NCI-H2196 treated with DMSO at 0.1 percent for 48 hours (cell line): ENCODE results near the gene SLC26A8.
A peak's percentile ranks its signal among the peaks of the same experiment; 100 is the strongest.
"Not testable (repeated sequence)": the region's sequence is repeated elsewhere in the genome, so short reads cannot be mapped to it uniquely, and the experiment has no call there.

Source experiments
- DNase-seq: peaks from one replicate; lab custom pipeline; 2025; ENCODE audit not compliant: unreplicated experiment; lab: John Stamatoyannopoulos, UW

SLC26A8 gene

DNA sequence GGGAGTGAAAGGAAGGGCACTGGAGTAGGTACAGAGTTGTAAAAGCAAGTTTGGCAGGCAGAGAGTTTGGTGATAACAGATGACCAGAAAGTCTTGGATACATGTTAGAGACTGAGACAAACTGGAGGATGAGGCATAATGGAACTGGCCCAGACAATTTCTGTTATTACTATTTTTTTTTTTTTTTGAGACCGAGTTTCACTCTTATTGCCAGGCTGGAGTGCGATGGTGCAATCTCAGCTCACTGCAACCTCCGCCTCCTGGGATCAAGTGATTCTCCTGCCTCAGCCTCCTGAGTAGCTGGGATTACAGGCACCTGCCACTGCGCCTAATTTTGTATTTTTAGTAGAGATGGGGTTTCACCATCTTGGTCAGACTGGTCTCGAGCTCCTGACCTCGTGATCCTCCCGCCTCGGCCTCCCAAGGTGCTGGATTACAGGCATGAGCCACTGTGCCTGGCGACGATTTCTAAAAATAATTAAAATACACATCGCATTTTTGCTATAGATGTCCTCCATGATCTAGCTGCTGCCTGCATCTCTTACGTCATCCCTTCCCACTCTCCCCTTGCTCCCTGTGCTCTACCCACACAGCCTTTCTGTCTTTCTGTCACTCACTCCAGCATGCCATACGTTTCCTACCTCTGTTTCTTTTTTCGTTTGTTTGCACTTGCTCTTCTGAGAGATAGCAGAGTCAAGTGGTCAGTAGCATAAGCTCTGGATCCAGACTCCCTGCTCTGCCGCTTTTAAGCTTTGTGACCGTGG, 26.7 kb upstream of the SLC26A8 start:
- no peak for DNase-seq

DNA sequence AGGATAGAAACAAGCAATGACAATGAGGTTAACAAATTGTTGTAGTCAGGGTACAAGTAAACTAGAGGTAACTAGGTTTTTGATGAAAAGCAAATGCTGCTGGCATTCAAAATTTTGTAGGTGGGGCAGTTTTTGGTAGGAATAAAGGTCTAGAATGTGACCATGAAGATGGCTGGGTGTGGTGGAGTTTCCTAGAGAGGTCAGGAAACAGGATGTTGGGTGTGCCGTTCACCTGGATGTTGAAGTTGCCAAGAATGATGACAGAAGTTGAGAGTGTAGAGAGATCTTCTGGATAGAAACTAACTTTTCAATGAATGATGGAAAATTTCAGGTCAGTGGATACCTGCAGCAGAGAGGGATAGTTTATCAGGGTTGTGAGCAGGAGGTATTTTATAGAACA, 25.9 kb upstream of the SLC26A8 start:
- no peak for DNase-seq

DNA sequence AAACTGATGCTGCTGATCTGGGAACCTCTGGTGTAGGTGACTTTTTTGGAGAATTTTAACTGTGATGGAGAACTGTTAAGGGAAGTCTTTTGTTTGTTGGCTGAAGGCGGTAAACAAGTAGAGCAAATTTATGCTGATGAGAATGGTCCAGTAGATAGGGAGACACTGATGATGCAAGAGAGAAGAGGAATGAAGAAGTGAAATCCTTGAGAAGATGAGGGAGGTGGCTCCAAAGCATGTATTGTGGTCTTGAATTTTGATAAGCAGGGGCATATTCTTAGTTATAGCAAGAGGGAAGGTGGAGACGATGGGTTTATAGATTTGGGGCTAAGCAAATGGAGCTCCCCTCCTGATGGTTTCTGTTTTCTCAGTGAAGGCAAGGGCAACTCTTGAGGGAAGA, 25.1 kb upstream of the SLC26A8 start:
- DNase-seq, result no peak

DNA sequence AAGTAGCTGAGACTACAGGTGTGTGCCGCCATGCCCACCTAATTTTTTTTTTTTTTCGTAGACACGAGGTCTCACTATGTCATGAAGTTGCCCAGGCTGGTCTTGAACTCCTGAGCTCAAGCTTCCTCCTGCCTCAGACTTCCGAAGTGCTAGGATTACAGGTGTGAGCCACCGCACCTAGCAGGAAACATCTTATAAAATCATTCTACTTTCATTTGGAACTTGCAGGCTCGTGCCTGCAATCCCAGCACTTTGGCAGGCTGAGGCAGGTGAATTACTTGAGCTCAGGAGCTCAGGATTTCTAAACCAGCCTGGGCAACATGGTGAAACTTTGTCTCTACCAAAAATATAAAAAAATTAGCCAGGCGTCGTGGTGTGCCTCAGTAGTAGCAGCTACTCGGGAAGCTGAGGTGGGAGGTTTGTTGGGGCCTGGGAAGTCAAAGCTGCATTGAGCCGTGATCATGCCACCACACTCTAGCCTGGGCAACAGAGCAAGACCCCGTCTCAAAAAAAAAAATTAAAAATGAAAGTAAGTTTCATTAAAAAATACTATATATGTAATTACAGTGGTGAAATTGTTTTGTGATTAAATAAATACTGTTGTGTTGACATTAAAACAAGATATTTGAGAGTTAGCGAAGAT, 18.3 kb upstream of the SLC26A8 start:
- DNase-seq, result no peak

DNA sequence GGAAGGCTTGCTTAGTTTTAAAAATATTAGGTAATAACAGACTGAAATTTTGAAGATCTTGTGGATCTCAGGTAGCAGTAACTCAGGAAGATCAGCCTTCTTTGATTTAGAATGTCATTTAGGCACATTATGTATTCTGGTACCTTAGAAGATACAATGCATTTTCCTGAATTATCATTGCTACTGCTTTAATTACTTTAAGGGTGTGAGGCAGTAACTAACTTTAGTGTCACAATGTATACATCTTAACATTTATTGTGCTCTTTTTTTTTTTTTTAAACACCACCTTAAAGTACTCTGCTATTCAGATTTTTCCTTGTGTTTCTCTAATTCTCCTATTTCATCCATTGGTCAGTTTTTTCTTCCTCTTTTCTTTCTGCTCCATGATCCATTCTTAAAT, 16.5 kb upstream of the SLC26A8 start:
- no peak for DNase-seq

DNA sequence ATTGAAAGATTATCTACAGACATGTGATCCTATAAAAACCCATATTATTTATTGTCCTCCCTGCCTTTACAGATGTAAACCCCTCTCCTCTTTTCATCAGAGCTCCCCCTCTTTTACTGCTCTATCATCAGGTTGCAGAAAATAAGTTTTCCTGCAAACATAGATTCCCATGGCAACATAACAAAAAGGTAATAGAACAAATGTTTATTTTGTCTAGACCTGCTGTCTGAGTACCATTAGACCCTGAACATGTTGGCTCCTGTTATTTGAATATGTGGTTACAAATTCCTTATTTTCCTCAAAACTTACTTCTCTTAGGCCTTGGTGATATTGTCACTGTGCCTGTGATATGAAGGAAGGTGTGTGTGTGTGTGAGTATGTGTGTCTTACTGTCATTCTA, 14.7 kb upstream of the SLC26A8 start:
- no peak for DNase-seq

DNA sequence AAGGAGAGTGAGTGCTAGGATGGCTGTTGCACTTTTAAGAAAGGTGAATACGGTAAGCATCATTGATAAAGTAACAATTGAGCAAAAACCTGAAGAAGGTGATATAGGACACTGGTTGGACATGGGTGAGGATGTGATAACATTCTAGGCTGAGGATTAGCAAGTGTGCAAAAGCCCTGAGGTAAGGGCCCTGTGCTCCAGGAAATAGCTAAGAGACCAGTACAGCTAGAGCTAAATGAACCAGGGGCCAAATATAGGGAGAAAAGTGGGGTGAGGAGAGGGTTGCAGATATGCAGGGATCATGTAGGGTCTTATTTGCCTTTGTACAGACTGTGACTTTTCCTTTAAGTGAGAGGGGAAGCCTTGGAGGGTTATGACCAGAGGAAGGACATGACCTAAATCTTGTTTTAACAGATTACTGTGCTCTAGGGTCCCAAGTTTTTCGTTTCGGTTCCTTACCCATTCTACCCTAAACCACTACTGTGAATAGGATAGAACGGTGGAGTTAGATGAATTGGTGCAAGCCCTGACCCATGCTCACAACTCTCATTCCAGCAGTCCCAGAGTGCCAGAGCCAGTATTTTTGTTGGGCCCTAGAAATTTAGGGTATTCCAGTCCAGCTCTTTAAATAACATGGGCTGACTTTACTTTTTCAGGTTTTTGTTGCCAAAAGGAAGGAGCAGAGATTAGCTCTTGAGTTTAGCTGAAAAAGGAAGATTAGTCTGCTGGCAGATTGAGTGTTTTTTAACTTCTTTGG, 13.9 kb upstream of the SLC26A8 start:
- DNase-seq, result no peak

DNA sequence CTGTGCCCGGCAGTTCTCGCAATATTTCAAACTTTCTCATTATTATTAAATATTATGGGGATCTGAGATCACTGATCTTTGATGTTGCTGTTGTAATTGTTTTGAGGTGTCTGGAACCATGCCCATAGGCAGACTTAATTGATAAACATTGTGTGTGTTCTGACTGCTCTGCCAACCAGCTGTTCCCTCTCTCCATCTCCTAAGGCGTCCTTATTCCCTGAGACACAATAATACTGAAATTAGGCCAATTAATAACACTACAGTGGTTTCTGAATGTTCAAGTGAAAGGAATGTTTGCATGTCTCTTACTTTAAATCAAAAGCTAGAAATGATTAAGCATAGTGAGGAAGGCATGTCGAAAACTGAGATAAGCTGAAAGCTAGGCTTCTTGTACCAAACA, 10.8 kb upstream of the SLC26A8 start:
- DNase-seq, result no peak

DNA sequence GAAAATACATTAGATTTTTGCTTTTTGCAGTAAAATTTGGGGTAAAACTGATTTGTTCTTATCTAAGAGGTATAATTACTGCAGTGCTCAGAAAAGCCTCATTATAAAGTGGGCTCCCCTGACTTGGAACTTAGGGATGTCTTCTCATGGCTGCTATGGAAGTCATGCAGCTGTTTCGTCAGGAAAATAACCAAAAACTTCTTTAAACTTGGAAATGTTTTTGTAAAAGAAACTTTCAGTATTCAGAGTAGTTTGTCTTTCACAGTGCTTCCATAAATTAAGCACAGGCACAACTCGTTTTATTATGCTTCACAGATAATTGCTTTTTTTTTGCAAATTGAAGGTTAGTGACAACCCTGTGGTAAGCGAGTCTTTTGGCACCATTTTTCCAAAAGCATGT, 10.0 kb upstream of the SLC26A8 start:
- DNase-seq, result no peak

DNA sequence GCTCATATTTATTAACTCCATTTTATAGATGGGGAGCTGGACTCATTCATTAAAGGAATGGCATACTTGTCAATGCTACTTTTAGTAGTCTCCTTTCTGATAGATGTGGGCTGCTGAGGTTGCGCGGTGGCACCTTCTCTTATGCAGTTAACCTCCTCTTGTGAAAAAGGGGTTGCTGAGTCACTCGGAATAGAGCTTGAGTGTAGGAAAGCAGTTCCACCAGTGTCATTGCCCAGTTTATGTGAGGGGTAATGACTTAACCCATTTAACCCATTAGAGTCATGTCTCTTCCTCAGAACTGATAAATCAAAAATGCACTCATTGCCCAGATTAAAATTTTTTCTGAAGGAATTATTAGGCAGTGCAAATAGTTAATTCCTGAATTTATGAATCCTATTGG, 9.5 kb upstream of the SLC26A8 start:
- no peak for DNase-seq

DNA sequence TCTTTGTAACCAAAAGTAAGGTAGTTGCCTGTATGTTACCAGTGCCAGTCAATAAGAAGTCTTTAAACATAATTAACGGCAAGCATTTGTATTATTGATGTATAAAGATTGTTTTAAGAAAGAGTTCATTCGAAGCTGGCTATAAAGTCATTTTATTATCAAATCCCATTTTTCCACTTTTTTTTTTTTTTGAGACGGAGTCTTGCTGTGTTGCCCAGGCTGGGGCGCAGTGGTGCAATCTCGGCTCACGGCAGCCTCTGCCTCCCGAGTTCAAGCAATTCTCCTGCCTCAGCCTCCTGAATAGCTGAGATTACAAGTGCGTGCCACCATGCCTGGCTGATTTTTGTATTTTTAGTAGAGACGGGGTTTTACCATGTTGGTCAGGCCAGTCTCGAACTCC, 8.7 kb upstream of the SLC26A8 start:
- DNase-seq, result not testable (repeated sequence)

DNA sequence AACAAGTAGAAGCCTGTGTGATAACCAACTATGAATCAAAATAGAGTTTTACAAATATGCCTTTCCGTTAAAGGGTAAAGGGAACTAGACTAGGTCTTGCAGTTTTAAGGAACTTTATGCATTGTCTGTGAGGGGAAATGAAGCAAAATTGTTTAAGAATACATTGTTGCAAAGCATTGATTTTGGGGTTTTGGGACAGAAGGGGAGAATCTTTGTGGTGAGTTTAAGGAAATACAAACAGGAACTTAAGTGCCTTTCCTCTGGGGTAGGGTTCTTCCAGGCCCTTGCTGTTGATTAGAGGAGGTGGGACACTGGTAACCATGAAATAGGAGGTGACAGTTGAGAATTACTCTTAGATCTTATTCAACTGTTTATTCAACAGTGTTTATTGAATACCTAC, 7.8 kb upstream of the SLC26A8 start:
- DNase-seq, result no peak

DNA sequence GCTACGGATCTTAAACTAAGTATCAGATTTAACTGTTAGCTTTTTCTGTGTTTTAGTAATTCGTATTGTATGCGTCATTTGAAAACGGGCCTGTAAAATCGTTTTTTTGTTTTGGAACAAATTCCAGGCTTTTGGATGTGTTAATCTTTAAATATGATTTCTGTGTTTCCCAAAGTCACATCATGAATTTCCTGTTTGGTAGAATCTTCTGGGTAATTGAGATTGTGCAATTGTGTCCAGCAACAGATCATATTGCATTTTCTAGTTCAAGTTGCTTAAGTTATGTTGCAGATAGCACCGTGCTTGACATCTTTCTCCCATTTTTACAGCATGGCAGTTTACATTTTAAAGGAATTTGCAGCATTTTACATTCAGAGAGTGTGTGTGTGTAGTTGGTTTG, 5.0 kb upstream of the SLC26A8 start:
- DNase-seq, result no peak

DNA sequence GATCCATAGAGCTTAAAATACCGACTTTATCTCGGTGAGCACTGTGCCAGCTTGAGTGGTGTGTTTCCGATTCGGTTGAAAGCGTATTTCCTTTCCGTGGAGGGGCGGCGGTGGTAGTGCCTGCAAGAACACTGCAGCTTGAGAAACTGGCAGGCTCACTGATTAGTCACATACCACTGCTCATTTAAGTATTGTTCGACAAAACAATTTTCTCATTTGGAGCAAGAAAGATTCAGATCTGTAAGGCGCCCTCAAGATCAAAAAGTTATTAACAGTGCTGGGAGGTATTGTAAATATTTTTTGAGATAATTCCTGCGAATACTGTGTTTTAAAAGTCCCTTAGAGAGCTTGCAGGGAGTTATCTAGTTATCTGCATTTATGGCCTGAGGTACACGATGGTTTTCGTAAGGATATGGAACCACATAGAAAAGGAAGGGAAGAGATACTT, 4.5 kb upstream of the SLC26A8 start:
- DNase-seq, result peak; percentile 6

DNA sequence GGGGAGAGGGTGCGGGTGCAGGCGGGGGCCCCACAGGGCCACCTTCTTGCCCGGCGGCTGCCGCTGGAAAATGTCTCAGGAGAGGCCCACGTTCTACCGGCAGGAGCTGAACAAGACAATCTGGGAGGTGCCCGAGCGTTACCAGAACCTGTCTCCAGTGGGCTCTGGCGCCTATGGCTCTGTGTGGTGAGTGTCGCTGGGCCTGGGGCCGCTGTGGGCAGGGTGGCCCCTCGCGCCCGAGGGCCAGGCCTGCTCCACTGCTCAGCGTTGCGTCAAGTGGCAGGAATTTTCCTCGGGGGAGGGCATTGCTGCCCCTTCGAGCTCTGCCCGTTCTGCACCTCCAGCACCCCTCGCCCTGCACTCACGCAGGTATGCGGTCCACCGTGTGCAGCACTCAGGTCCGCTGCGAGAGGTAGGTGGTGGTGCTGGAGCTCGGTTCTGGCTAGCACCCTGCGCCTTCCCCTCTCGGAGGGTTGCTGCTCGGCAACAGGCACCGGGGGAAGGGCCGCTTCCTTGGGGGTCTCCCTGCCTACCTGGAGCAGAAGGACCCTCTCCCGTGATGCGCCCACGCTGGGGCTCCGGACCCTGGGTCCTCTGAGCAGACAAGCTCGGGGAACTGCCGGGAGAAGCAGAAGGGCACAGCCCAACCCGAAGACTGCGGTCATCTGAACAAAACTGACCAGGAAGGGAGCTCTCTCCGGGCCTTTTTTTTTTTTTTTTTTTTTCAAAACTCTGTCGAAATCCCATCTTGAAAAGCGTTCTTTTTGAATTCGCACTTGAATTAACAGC, 3.8 kb upstream of the SLC26A8 start:
- DNase-seq, result no peak

DNA sequence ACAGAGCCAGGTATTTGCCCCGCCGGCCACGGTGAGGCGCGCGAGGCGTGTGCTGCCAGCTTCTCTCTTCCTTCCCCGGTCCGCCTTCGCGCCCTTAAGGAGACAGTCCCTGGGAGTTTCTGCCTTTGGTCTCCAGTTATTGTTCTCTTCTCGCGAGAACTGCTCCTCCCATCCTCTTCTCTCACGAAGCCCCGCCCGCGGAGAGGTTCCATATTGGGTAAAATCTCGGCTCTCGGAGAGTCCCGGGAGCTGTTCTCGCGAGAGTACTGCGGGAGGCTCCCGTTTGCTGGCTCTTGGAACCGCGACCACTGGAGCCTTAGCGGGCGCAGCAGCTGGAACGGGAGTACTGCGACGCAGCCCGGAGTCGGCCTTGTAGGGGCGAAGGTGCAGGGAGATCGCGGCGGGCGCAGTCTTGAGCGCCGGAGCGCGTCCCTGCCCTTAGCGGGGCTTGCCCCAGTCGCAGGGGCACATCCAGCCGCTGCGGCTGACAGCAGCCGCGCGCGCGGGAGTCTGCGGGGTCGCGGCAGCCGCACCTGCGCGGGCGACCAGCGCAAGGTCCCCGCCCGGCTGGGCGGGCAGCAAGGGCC, 3.2 kb upstream of the SLC26A8 start, which contains the start of gene MAPK14:
MAPK14 (plus strand) TSS at position 308 of the 587 bp plus-strand sequence. CDS start 350 bp downstream, outside the sequence.
- DNase-seq, result peak; percentile 97

DNA sequence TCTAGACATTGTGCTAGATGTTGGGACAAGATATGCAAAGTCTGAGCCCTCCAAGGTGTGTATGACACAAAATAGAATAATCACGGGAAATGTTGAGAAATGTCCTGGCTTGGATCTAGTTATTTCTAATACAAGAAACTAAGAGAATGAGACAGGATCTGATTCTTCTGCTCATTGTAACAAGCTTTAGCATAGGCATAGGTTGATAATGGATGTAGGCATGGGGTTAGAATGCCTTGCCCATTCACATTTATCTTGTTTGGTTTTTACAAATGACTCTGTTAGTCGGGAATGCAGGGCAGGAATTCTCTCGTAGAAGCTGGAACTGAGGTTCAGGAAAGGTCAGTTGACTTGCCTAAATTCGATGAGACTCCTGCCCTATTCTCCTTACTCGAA, 1.5 kb upstream of the SLC26A8 start:
- DNase-seq, result no peak

DNA sequence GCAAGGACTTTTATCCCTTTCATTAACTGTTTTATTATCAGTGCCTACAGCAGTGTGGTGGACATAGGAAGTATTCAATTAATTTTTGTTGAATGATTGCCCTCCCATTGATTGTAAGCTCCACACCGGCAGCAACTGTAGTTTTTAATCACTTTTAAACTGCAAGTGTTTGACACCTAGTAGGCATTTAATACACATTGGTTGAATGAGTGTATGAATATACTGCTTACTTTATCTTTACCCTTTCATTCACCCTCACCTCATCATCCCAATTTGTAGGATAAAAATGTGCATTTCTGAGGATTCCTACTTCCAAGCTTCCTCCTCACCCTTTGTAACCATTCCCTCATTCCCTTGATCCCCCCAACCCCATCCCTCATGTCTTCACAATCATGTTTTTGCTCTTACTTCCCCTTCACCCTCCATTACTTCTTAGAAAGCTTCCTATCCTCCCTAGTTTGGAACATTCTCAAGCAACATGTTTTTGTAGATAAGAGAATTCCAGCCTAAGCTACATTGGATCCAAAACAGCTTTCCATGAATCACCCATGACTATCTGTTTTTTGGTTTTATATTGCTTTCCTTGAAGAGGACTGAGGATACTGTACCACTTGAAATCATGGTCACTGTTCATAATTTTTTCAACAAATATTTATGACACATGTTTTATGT, 955 bp upstream of the SLC26A8 start:
- no peak for DNase-seq

DNA sequence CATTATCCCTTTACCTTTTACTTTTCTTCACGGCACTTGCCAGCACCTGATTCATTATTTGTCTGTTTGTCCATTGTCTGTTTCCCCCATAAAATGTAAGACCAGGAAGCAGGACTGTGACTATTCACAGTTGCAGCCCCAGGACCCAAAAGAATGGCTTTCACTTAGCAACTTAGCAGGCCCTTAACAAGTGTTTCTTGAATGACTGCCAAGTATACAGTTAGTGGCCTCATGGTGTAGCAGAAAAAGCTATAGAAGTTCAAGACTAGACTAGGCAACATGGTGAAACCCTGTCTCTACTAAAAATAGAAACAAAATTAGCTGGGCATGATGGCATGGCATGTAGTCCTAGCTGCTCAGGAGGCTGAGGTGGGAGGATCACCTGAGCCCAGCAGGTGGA, 4.3 kb downstream of the SLC26A8 start:
- no peak for DNase-seq

DNA sequence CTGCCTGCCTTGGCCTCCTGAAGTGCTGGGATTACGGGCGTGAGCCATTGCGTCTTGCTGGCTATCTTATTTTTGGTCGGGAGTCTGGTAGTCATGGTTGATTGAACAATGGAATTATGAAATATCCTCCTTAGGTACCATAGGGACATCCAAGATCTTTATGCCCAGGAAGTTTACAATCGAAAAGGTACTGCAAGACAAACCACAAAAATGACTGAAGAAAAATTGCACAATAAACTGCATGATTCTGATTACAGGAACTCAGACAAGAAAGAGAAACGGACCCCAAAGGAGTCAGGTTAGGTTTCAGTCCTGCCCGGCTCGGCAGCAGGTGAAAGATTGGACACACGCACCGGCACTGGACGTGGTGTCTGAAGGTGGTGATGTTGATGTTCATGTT, 5.3 kb downstream of the SLC26A8 start:
- DNase-seq, result no peak
